ENCODE measurements around the gene NF2. TPM values are rescaled to one million over a fixed set of nuclear protein-coding genes. Genes with fewer than 3 reads are reported as not detected.
A peak's percentile ranks its signal among the peaks of the same experiment; 100 is the strongest.

NF2 gene
- total RNA-seq, 4 donors from 2014 or later, result 14.6 to 60.1 (median 34.7) TPM

DNA sequence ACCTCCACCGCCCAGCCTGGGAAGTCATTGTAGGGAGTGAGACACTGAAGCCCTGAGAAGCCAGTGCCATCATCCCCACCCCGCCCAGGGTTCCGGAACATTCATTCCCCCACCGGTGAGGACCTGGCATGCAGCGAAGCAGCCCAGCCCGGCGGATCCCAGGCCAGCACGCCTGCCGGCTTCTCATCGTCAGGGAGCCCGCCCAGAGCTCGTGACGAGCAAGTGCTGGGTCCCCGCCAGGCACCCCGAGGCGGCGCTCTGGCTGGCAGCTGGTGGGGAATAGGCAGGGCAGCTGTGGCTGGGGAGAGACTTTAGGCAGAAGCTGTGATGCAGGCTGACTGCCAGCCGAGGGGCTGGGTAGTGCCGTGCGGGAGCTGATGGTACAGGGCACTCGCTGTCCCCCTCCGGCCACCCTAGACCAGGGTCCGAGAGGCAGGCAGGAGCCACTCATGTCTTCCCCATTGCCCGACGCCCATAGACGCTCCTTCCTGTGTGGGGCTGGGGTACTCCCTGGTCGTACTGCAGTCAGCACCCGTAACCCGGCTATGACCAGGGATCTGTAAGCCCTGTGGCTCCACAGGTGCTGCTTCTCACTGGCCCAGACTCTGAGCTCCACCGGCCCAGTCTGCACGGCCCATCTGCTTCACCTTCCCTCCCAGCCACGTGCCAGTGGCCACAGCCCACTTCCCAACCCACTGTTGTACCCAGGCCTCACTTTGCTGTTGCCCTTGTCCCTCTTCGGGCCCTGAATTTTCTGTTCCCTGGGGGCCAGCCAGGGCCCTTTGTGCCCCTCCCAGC lies 91.9 kb downstream of the NF2 start:
- H3K4me3 ChIP-seq, result no peak overlapping the region
- WGBS, 2 donors (ENCODE audit: low coverage in 1 of 2), result 72 to 90% methylated on average over 2 to 26 of the region's 33 CpGs
- no peaks in the 10 kb centered on the region for H3K27me3 ChIP-seq
- peaks cover 0 to under 1% (median under 1%) of the 10 kb centered on the region in 4 donors for H3K4me1 ChIP-seq
- no peaks in the 10 kb centered on the region for H3K9me3 ChIP-seq
- H3K27ac ChIP-seq, result no peak overlapping the region
- no peak for DNase-seq
- peaks cover 0 to 3% (median 2%) of the 10 kb centered on the region in 4 donors for H3K36me3 ChIP-seq
- in situ Hi-C loops (cut with MboI; ENCODE audit: low pct_ligation_motif_present in 1 of 4, low pct_unique_long_range_greater_than_20kb in 1 of 4, low sequenced_read_pairs in 3 of 4), result loop anchor here in 1 of 4 donors (10.0 kb wide), 1 partner anchor 309 kb away; no protein-coding TSS in a partner anchor
- TF ChIP-seq POLR2AphosphoS5 (IDR thresholded peaks at IDR 0.05) (no peak), EP300 (IDR thresholded peaks at IDR 0.05; ENCODE audit: low read depth) (no peak), POLR2A (IDR thresholded peaks at IDR 0.05) (no peak)
- TF ChIP-seq, protein P1, sequence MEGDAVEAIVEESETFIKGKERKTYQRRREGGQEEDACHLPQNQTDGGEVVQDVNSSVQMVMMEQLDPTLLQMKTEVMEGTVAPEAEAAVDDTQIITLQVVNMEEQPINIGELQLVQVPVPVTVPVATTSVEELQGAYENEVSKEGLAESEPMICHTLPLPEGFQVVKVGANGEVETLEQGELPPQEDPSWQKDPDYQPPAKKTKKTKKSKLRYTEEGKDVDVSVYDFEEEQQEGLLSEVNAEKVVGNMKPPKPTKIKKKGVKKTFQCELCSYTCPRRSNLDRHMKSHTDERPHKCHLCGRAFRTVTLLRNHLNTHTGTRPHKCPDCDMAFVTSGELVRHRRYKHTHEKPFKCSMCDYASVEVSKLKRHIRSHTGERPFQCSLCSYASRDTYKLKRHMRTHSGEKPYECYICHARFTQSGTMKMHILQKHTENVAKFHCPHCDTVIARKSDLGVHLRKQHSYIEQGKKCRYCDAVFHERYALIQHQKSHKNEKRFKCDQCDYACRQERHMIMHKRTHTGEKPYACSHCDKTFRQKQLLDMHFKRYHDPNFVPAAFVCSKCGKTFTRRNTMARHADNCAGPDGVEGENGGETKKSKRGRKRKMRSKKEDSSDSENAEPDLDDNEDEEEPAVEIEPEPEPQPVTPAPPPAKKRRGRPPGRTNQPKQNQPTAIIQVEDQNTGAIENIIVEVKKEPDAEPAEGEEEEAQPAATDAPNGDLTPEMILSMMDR (IDR thresholded peaks at IDR 0.05), result no peak
- intact Hi-C loops (cut with DNase I; ENCODE audit: low total_unique reads), result no loop called here

DNA sequence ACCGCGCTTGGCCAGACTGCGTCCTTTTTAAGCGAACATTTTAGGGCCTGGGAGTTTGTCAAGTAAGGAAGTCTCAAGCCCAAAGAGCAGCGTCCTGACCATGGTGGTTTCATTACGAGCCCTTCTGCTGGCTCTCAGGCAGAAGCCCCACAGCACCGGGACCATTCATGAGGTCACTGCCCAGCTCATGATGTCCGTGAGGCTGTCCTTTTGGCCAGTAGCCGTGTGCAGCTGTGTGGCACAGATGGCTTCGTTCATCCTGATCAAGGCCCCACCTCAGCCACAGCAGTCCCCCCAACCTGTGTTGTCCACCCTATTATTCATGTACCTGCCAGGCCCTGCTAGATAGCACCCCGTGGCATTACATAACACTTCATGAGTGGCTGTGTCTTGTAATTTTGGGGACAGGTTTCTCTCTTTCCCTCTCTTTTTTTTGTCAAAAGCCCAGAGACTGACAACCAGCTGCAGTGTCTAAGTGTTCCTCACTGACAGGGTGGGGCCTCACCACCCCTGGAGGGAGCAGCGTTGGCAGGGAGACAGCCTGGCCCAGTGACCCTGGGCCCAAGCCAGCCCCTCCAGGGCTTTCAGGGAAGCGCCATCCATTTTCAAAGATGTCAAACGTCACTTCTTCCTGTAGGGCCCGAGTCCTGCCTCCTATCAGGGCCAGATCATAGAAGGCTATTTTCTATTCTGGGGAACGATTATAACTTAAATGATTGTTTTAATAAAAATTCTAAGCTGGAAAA lies 94.6 kb downstream of the NF2 start:
- Histone ChIP-seq H3K27ac (no peak overlapping the region), H3K4me1 (peaks cover 0 to 25% (median 21%) of the 10 kb centered on the region in 4 donors), H3K27me3 (peaks cover 7% of the 10 kb centered on the region), H3K36me3 (peaks cover 0 to 3% (median 2%) of the 10 kb centered on the region in 4 donors), H3K4me3 (no peak overlapping the region), H3K9me3 (no peaks in the 10 kb centered on the region)
- in situ Hi-C loops (cut with MboI; ENCODE audit: low pct_ligation_motif_present in 1 of 4, low pct_unique_long_range_greater_than_20kb in 1 of 4, low sequenced_read_pairs in 3 of 4), result loop anchor here in 1 of 4 donors (10.0 kb wide), 1 partner anchor 307 kb away; no protein-coding TSS in a partner anchor
- intact Hi-C loops (cut with DNase I; ENCODE audit: low total_unique reads), result no loop called here
- TF ChIP-seq POLR2AphosphoS5 (IDR thresholded peaks at IDR 0.05) (no peak), EP300 (IDR thresholded peaks at IDR 0.05; ENCODE audit: low read depth) (no peak), POLR2A (IDR thresholded peaks at IDR 0.05) (no peak)
- TF ChIP-seq, protein P1 (IDR thresholded peaks at IDR 0.05), result no peak
- WGBS, 2 donors (ENCODE audit: low coverage in 1 of 2), result 87 to 100% methylated on average over 3 to 16 of the region's 16 CpGs
- DNase-seq, result no peak

DNA sequence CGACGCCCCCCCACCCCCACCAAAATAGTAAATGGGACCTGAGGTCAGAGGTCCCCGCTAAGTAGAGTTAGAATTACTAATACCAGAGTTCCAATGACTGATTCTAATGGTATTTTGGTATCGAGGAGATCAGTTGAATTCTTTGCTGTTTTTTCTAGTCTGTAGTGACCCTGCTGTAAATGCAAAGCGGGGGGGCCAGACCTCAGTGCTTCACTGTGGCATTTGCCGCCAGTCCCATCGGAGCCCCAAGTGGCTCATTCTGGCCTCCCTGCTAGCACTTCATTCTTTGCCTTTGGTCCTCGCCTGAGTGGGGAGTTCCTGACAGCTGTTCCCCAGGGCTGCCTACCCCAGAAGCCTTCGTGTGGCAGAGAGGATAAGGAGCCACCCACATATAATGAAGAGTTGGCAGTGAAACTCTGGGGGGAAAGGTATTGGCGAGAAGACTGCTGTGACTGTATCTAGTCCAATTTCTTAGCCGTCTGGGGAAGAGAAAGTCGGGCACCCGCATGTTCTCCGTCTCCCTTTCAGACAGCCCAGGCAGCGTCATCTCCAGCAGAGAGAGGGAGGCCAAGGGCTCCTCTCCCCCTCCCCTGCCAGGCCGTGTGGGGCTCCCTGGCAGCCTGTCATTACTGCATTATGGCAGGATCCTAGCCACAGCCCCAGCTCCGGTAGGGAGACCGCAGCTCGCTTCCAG lies 96.9 kb downstream of the NF2 start:
- DNase-seq, result no peak
- H3K36me3 ChIP-seq, result peaks cover 0 to under 1% (median 0%) of the 10 kb centered on the region in 4 donors
- peaks cover 14% of the 10 kb centered on the region for H3K27me3 ChIP-seq
- TF ChIP-seq POLR2A (IDR thresholded peaks at IDR 0.05), result no peak
- TF ChIP-seq, protein P1 (IDR thresholded peaks at IDR 0.05), result no peak
- TF ChIP-seq POLR2AphosphoS5 (IDR thresholded peaks at IDR 0.05), result no peak
- no peak for TF ChIP-seq EP300 (IDR thresholded peaks at IDR 0.05; ENCODE audit: low read depth)
- peaks cover 0 to 42% (median 39%) of the 10 kb centered on the region in 4 donors for H3K4me1 ChIP-seq
- no peak overlapping the region for H3K4me3 ChIP-seq
- intact Hi-C loops (cut with DNase I; ENCODE audit: low total_unique reads), result no loop called here
- H3K27ac ChIP-seq, result peak overlapping the region in 2 of 4 donors; percentile 46 to 66
- WGBS, 2 donors (ENCODE audit: low coverage in 1 of 2), result 72 to 74% methylated on average over 7 to 18 of the region's 19 CpGs
- H3K9me3 ChIP-seq, result no peaks in the 10 kb centered on the region
- in situ Hi-C loops (cut with MboI; ENCODE audit: low pct_ligation_motif_present in 1 of 4, low pct_unique_long_range_greater_than_20kb in 1 of 4, low sequenced_read_pairs in 3 of 4), result no loop called here

DNA sequence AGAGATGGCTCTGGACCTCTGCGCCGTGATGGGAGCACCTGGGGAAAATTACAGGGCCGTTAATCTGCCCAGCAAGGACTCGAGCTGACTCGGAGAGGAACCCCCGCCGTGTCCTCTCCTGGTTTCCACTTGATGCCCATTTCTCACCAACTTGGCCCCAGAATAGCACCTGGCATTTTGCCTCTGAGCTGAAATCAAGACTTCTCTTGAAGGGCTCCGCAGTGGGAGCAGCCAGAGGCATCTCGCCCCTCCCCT lies 97.4 kb downstream of the NF2 start:
- WGBS, 2 donors (ENCODE audit: low coverage in 1 of 2), result 69% methylated on average over 9 of the region's 9 CpGs; no CpG with 5 or more reads in 1 of the 2 donors
- intact Hi-C loops (cut with DNase I; ENCODE audit: low total_unique reads) (no loop called here), in situ Hi-C loops (cut with MboI; ENCODE audit: low pct_ligation_motif_present in 1 of 4, low pct_unique_long_range_greater_than_20kb in 1 of 4, low sequenced_read_pairs in 3 of 4) (no loop called here)
- TF ChIP-seq POLR2AphosphoS5 (IDR thresholded peaks at IDR 0.05), result no peak
- no peak for TF ChIP-seq POLR2A (IDR thresholded peaks at IDR 0.05)
- TF ChIP-seq, protein P1 (IDR thresholded peaks at IDR 0.05), result no peak
- no peak for TF ChIP-seq EP300 (IDR thresholded peaks at IDR 0.05; ENCODE audit: low read depth)
- Histone ChIP-seq H3K4me3 (no peak overlapping the region), H3K4me1 (peaks cover 0 to 42% (median 39%) of the 10 kb centered on the region in 4 donors), H3K9me3 (no peaks in the 10 kb centered on the region), H3K27me3 (peaks cover 14% of the 10 kb centered on the region), H3K36me3 (no peaks in the 10 kb centered on the region), H3K27ac (peak overlapping the region; percentile 13 to 66 (median 42))
- DNase-seq, result no peak

Data from transverse colon (tissue), 4 donors.